ENCODE data around the gene KCNJ15. TPM values are rescaled to one million over a fixed set of nuclear protein-coding genes. Genes with fewer than 3 reads are reported as not detected.

Gene KCNJ15
- total and polyA plus RNA-seq, 2 of the 13 experiments (the other 11 are each of a cell fraction or from before 2014, with no cell fraction given) = not detected

GRCh38 chr21:38273745-38274542, 17.2 kb downstream of the KCNJ15 start:
- 17% methylated on average over 8 of the region's 8 CpGs for WGBS (ENCODE audit: low lambda C conversion rate)
- H2AFZ ChIP-seq (ENCODE audit: low read length) = no peak overlapping the region
- ChIA-PET CTCF (ENCODE audit: low intra/inter-chr PET ratio, low total read pairs) (no interaction called here), POLR2A (no interaction called here)
- in situ Hi-C loops (cut with HindIII; ENCODE audit: extremely low pct_ligation_motif_present, low pct_unique_long_range_greater_than_20kb) = no loop called here
- no peaks in the 10 kb centered on the region for H3K36me3 ChIP-seq (replicated peaks in 1 of 2; ENCODE audit: control insufficient read depth in 1 of 2, insufficient read depth in 2 of 2, low read length in 2 of 2)
- TF ChIP-seq BRD4 (CRISPR knock-in tag; IDR thresholded peaks at IDR 0.05) = no peak
- no peak for TF ChIP-seq CBX2 (IDR thresholded peaks at IDR 0.05; ENCODE audit: low read depth, low read length)
- no peak for TF ChIP-seq CBX2 (CRISPR knock-in tag; IDR thresholded peaks at IDR 0.05; ENCODE audit: low read depth)
- TF ChIP-seq ZNF414 (CRISPR knock-in tag; IDR thresholded peaks at IDR 0.05) = no peak
- no peak for TF ChIP-seq MAX (IDR thresholded peaks at IDR 0.05)
- no peak for TF ChIP-seq ZFX (CRISPR knock-in tag; IDR thresholded peaks at IDR 0.05; ENCODE audit: low read depth)
- TF ChIP-seq PATZ1 (CRISPR knock-in tag; IDR thresholded peaks at IDR 0.05) = no peak
- no peak for TF ChIP-seq BATF2 (CRISPR knock-in tag; IDR thresholded peaks at IDR 0.05)
- no peak for TF ChIP-seq MNT (IDR thresholded peaks at IDR 0.05)
- no peak for TF ChIP-seq ZBTB3 (CRISPR knock-in tag; IDR thresholded peaks at IDR 0.05; ENCODE audit: borderline replicate concordance, low read depth)
- BruUV-seq (replicated peaks) = no TSS peak
- intact Hi-C loops (cut with micrococcal nuclease; ENCODE audit: unreplicated experiment) = no loop called here
- FAIRE-seq = no peak
- H3K9me3 ChIP-seq (ENCODE audit: low read length) = no peaks in the 10 kb centered on the region
- H3K27ac ChIP-seq (ENCODE audit: extremely low read length, insufficient read depth, low read length) = no peak overlapping the region
- no peaks in the 10 kb centered on the region for H3K27me3 ChIP-seq (ENCODE audit: control insufficient read depth in 1 of 2, insufficient read depth in 2 of 2, low read length in 2 of 2)
- no peak overlapping the region for H3K9ac ChIP-seq (ENCODE audit: insufficient read depth, low read depth, low read length)
- H4K20me1 ChIP-seq (ENCODE audit: insufficient read depth, low read length) = no peaks in the 10 kb centered on the region
- H3K4me1 ChIP-seq (ENCODE audit: insufficient read depth, low read length) = no peaks in the 10 kb centered on the region
- no peak for DNase-seq (ENCODE audit: low spot score)
- no peak overlapping the region for H3K4me2 ChIP-seq (ENCODE audit: low read depth, low read length)
- H3K79me2 ChIP-seq (ENCODE audit: insufficient read depth, low read length) = no peaks in the 10 kb centered on the region
- no peak overlapping the region for H3K4me3 ChIP-seq (replicated peaks in 1 of 3; ENCODE audit: insufficient read depth in 1 of 3, low read depth in 2 of 3, low read length in 3 of 3)
- no peak for ATAC-seq
